Measurements from ENCODE around the gene TEDC1. TPM values are rescaled to one million over a fixed set of nuclear protein-coding genes. Genes with fewer than 3 reads are reported as not detected.

TEDC1 gene
- polyA plus RNA-seq, 3 donors, result 4.6 to 8.1 (median 6.6) TPM

GRCh38 chr14:105471297-105471821 lies 19.7 kb upstream of the TEDC1 start:
- H3K27ac ChIP-seq (ENCODE audit: low read depth, low read length), result no peak overlapping the region
- WGBS, 3 donors, result 65 to 67% (median 67%) methylated on average over 18 to 19 of the region's 19 CpGs

- 84 to 92% (median 85%) methylated on average over 8 of the region's 8 CpGs for whole genome bisulfite sequencing, 3 donors
- H3K27ac ChIP-seq (ENCODE audit: low read depth, low read length), result no peak overlapping the region
Observed at GRCh38 chr14:105471823-105472485, 19.1 kb upstream of the TEDC1 start.

- WGBS, 3 donors, result 33 to 81% (median 78%) methylated on average over 12 of the region's 12 CpGs
Observed at GRCh38 chr14:105472486-105472991, 18.5 kb upstream of the TEDC1 start.

GRCh38 chr14:105473033-105473676 lies 17.9 kb upstream of the TEDC1 start:
- H3K27ac ChIP-seq (ENCODE audit: low read depth, low read length), result no peak overlapping the region
- 30 to 40% (median 33%) methylated on average over 7 of the region's 7 CpGs for WGBS, 3 donors

More at GRCh38 chr14:105472486-105472991, 18.5 kb upstream of the TEDC1 start:
- H3K27ac ChIP-seq (ENCODE audit: low read depth, low read length), result no peak overlapping the region

GRCh38 chr14:105473677-105474482 lies 17.2 kb upstream of the TEDC1 start:
- WGBS, 3 donors, result 1 to 5% (median 3%) methylated on average over 48 to 60 of the region's 60 CpGs

GRCh38 chr14:105474483-105475268 lies 16.4 kb upstream of the TEDC1 start, which contains the start of gene CRIP2:
CRIP2 (plus strand) TSS chr14:105474821; CDS start chr14:105474863, 42 bp downstream.
- peak within 1 kb of the TSS; percentile 89 for H3K27ac ChIP-seq (ENCODE audit: low read depth, low read length)
- 0 to 1% (median 1%) methylated on average over 62 to 118 of the region's 118 CpGs for WGBS, 3 donors

More at GRCh38 chr14:105473677-105474482, 17.2 kb upstream of the TEDC1 start:
- peak overlapping the region; percentile 60 for H3K27ac ChIP-seq (ENCODE audit: low read depth, low read length)

GRCh38 chr14:105475269-105476096 lies 15.6 kb upstream of the TEDC1 start:
- WGBS, 3 donors, result 3 to 18% (median 7%) methylated on average over 40 to 48 of the region's 48 CpGs
- H3K27ac ChIP-seq (ENCODE audit: low read depth, low read length), result peak overlapping the region; percentile 89

- 22 to 31% (median 28%) methylated on average over 21 of the region's 21 CpGs for WGBS, 3 donors
- H3K27ac ChIP-seq (ENCODE audit: low read depth, low read length), result peak overlapping the region; percentile 89
Observed at GRCh38 chr14:105476097-105476830, 14.8 kb upstream of the TEDC1 start.

GRCh38 chr14:105476831-105477659 lies 14.0 kb upstream of the TEDC1 start:
- H3K27ac ChIP-seq (ENCODE audit: low read depth, low read length), result peak overlapping the region; percentile 13
- whole genome bisulfite sequencing, 3 donors, result 40 to 52% (median 52%) methylated on average over 15 to 16 of the region's 16 CpGs

GRCh38 chr14:105477660-105478397 lies 13.2 kb upstream of the TEDC1 start:
- 31 to 53% (median 36%) methylated on average over 34 to 53 of the region's 56 CpGs for WGBS, 3 donors
- H3K27ac ChIP-seq (ENCODE audit: low read depth, low read length), result no peak overlapping the region

- WGBS, 3 donors, result 43 to 71% (median 62%) methylated on average over 48 to 81 of the region's 81 CpGs
- H3K27ac ChIP-seq (ENCODE audit: low read depth, low read length), result no peak overlapping the region
Observed at GRCh38 chr14:105478398-105479251, 12.4 kb upstream of the TEDC1 start.

- 60 to 66% (median 63%) methylated on average over 33 to 34 of the region's 34 CpGs for WGBS, 3 donors
- no peak overlapping the region for H3K27ac ChIP-seq (ENCODE audit: low read depth, low read length)
Observed at GRCh38 chr14:105479431-105480158, 11.5 kb upstream of the TEDC1 start.

GRCh38 chr14:105480199-105480746 lies 10.8 kb upstream of the TEDC1 start:
- WGBS, 3 donors, result 56 to 60% (median 59%) methylated on average over 15 of the region's 15 CpGs
- H3K27ac ChIP-seq (ENCODE audit: low read depth, low read length), result no peak overlapping the region
